Mesendoderm (in vitro differentiated cells): ENCODE results near the gene GCA.
A peak's percentile ranks its signal among the peaks of the same experiment; 100 is the strongest.

Experiments used
- DNase-seq: peaks from one replicate; pipeline ENCODE4 v3.0.0; 2013
- H2AK5ac ChIP-seq: 2 replicates; pipeline ENCODE4 v1.6.1; 2013; ENCODE audit warnings: low read length, inconsistent platforms
- H2BK120ac ChIP-seq: 2 replicates; pipeline ENCODE4 v1.6.1; 2013; ENCODE audit warnings: low read depth, mild to moderate bottlenecking, low read length, moderate library complexity, mixed read lengths
- H2BK15ac ChIP-seq: replicated peaks from 2 replicates; pipeline ENCODE4 v1.6.1; 2013; ENCODE audit warnings: low read depth, mild to moderate bottlenecking, moderate library complexity
- H2BK5ac ChIP-seq: 2 replicates; pipeline ENCODE4 v1.6.1; 2013; ENCODE audit warnings: low read length, inconsistent platforms
- H3K18ac ChIP-seq: 2 replicates; pipeline ENCODE4 v1.6.1; 2013; ENCODE audit warnings: mild to moderate bottlenecking, low read length, mixed read lengths
- H3K23ac ChIP-seq: one replicate; pipeline ENCODE4 v1.6.1; 2013; ENCODE audit warnings: low read length
- H3K27ac ChIP-seq: 2 replicates; pipeline ENCODE4 v1.5.1; 2013; ENCODE audit warnings: low read depth, mild to moderate bottlenecking, inconsistent platforms, low read length, moderate library complexity
- H3K27me3 ChIP-seq: 2 replicates; pipeline ENCODE4 v1.6.1; 2013; ENCODE audit warnings: low read length, control low read depth, mild to moderate bottlenecking, inconsistent platforms; ENCODE audit not compliant: insufficient read depth, poor library complexity
- H3K36me3 ChIP-seq: 2 replicates; pipeline ENCODE4 v1.6.1; 2013; ENCODE audit warnings: low read length, inconsistent platforms; ENCODE audit not compliant: control insufficient read depth, insufficient read depth
- H3K4ac ChIP-seq: one replicate; pipeline ENCODE4 v1.6.1; 2013; ENCODE audit warnings: low read depth, mild to moderate bottlenecking, low read length, moderate library complexity
- H3K4me1 ChIP-seq: 2 replicates; pipeline ENCODE4 v1.6.1; 2013; ENCODE audit warnings: low read depth, low read length, inconsistent platforms; ENCODE audit not compliant: control insufficient read depth
- H3K4me2 ChIP-seq: 2 replicates; pipeline ENCODE4 v1.6.1; 2013; ENCODE audit warnings: low read length
- H3K4me3 ChIP-seq: 2 replicates; pipeline ENCODE4 v1.5.1; 2013; ENCODE audit warnings: mild to moderate bottlenecking, low read length
- H3K56ac ChIP-seq: one replicate; pipeline ENCODE4 v1.6.1; 2013; ENCODE audit warnings: low read length
- H3K79me1 ChIP-seq: 2 replicates; pipeline ENCODE4 v1.6.1; 2013; ENCODE audit warnings: low read length, inconsistent platforms
- H3K79me2 ChIP-seq: 2 replicates; pipeline ENCODE4 v1.6.1; 2013; ENCODE audit warnings: mild to moderate bottlenecking, low read length; ENCODE audit not compliant: control insufficient read depth, insufficient read depth
- H3K9ac ChIP-seq: 2 replicates; pipeline ENCODE4 v1.6.1; 2013; ENCODE audit warnings: low read length, inconsistent platforms
- H4K5ac ChIP-seq: one replicate; pipeline ENCODE4 v1.6.1; 2013; ENCODE audit warnings: low read length
- H4K8ac ChIP-seq: one replicate; pipeline ENCODE4 v1.6.1; 2013; ENCODE audit warnings: low read depth, mild to moderate bottlenecking, control low read depth, low read length, moderate library complexity
- whole genome bisulfite sequencing: extraction: QIAGEN DNeasy Blood & Tissue Kit; methylation state at CpG from one replicate; pipeline ENCODE4 v1.1.7; 2013; ENCODE audit warnings: low lambda C conversion rate, missing lambda C conversion rate; ENCODE audit not compliant: insufficient coverage; ENCODE audit errors: extremely low coverage; 5-methylcytosine and 5-hydroxymethylcytosine counted together

The GCA gene

DNA sequence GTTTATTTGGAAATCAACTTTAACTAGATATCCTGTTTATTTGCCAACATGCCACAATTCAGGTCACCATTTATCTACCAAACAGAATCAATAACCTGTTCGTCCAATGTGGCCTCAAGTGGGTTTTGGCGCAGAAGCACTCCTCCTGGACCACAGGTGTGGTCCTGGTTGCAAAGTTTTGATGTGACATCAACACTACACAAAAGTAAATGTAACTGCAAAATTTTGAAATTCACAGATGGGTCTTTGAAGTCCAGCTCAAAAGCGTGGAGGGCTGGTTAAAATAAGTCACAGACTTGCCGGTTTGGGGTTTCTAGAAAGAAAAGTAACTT lies 474 bp upstream of the GCA start:
- H2BK120ac ChIP-seq, result no peak overlapping the region
- no peak overlapping the region for H3K9ac ChIP-seq
- H3K36me3 ChIP-seq, result no peaks in the 10 kb centered on the region
- H3K79me1 ChIP-seq, result peaks cover 1% of the 10 kb centered on the region
- H4K5ac ChIP-seq, result peak overlapping the region; percentile 90
- no peak overlapping the region for H3K4me3 ChIP-seq
- H2AK5ac ChIP-seq, result no peak overlapping the region
- peak overlapping the region; percentile 43 for H3K56ac ChIP-seq
- no CpG with 5 or more reads among the region's 4 CpGs for WGBS
- no peak for DNase-seq
- no peaks in the 10 kb centered on the region for H3K79me2 ChIP-seq
- no peak overlapping the region for H3K27ac ChIP-seq
- no peaks in the 10 kb centered on the region for H3K4me1 ChIP-seq
- H3K18ac ChIP-seq, result no peak overlapping the region
- H4K8ac ChIP-seq, result no peak overlapping the region
- H3K23ac ChIP-seq, result no peak overlapping the region
- no peak overlapping the region for H2BK5ac ChIP-seq
- peak overlapping the region; percentile 14 for H3K4me2 ChIP-seq
- no peak overlapping the region for H2BK15ac ChIP-seq
- no peak overlapping the region for H3K4ac ChIP-seq
- H3K27me3 ChIP-seq, result no peaks in the 10 kb centered on the region

DNA sequence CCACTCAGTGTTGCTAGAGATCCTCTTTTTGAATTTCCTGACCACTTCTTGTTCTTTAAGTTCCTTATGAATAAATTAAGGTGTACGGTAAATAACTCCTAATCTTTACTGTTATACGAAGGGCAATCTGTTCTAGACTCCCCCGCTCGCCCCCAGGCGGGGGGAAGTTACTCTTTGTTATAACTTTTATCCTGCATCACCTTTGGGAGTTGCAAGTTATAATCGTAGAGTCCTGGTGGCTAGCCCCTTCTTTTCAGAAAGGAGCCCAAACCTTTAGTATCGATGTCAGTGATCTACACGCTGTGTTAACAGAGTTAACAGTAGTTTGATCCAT lies 652 bp downstream of the GCA start:
- H3K27ac ChIP-seq, result no peak overlapping the region
- no peak overlapping the region for H2BK120ac ChIP-seq
- peak overlapping the region; percentile 82 for H3K56ac ChIP-seq
- H3K27me3 ChIP-seq, result no peaks in the 10 kb centered on the region
- no peaks in the 10 kb centered on the region for H3K4me1 ChIP-seq
- no peak overlapping the region for H3K23ac ChIP-seq
- no peak overlapping the region for H4K8ac ChIP-seq
- peak overlapping the region; percentile 79 for H3K4me2 ChIP-seq
- no CpG with 5 or more reads among the region's 8 CpGs for WGBS
- no peak overlapping the region for H2BK5ac ChIP-seq
- no peak overlapping the region for H4K5ac ChIP-seq
- no peak overlapping the region for H2BK15ac ChIP-seq
- no peaks in the 10 kb centered on the region for H3K36me3 ChIP-seq
- H3K4me3 ChIP-seq, result peak overlapping the region; percentile 78
- H3K4ac ChIP-seq, result no peak overlapping the region
- H3K18ac ChIP-seq, result no peak overlapping the region
- peaks cover 1% of the 10 kb centered on the region for H3K79me1 ChIP-seq
- H3K79me2 ChIP-seq, result no peaks in the 10 kb centered on the region
- no peak for DNase-seq
- H3K9ac ChIP-seq, result peak overlapping the region; percentile 83
- no peak overlapping the region for H2AK5ac ChIP-seq

DNA sequence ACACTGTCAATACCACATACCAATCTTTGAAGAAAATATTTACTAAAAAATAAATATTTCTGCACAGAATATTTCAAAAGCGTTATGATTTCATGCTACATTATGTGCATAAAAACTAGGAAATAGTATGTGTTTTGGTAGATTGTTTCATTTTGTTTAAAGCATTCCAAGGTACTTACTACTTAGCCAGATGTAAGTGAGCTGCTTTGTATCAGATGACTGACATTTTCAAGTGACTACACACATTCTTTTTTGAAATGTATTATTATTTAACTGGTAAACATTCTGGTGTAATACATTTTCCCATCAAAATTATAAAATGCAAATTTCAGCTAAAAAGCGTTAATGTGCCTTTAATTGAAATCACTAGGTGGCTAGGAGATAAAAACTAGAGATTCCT lies 21.5 kb downstream of the GCA start:
- WGBS, result no CpG with 5 or more reads among the region's 2 CpGs
- no peaks in the 10 kb centered on the region for H3K79me1 ChIP-seq
- no peak overlapping the region for H4K5ac ChIP-seq
- no peak overlapping the region for H3K23ac ChIP-seq
- no peak for DNase-seq
- no peak overlapping the region for H2BK15ac ChIP-seq
- H3K79me2 ChIP-seq, result no peaks in the 10 kb centered on the region
- H3K4me1 ChIP-seq, result no peaks in the 10 kb centered on the region
- no peak overlapping the region for H3K27ac ChIP-seq
- H3K36me3 ChIP-seq, result no peaks in the 10 kb centered on the region
- no peaks in the 10 kb centered on the region for H3K27me3 ChIP-seq
- H3K4me3 ChIP-seq, result no peak overlapping the region
- H3K4me2 ChIP-seq, result no peak overlapping the region
- H3K4ac ChIP-seq, result no peak overlapping the region
- no peak overlapping the region for H2BK5ac ChIP-seq
- no peak overlapping the region for H2BK120ac ChIP-seq
- no peak overlapping the region for H2AK5ac ChIP-seq
- H3K56ac ChIP-seq, result no peak overlapping the region
- no peak overlapping the region for H4K8ac ChIP-seq
- H3K9ac ChIP-seq, result no peak overlapping the region
- H3K18ac ChIP-seq, result no peak overlapping the region

GRCh38 chr2:162368494-162368893 lies 24.6 kb downstream of the GCA start:
- no peaks in the 10 kb centered on the region for H3K79me1 ChIP-seq
- no peak overlapping the region for H3K4ac ChIP-seq
- no peak overlapping the region for H4K5ac ChIP-seq
- no peak overlapping the region for H3K23ac ChIP-seq
- no peak overlapping the region for H3K4me2 ChIP-seq
- WGBS, result no CpG with 5 or more reads among the region's 1 CpG
- H3K9ac ChIP-seq, result no peak overlapping the region
- H3K79me2 ChIP-seq, result no peaks in the 10 kb centered on the region
- H3K27ac ChIP-seq, result no peak overlapping the region
- no peak overlapping the region for H4K8ac ChIP-seq
- no peak overlapping the region for H3K4me3 ChIP-seq
- H2BK120ac ChIP-seq, result no peak overlapping the region
- H3K36me3 ChIP-seq, result no peaks in the 10 kb centered on the region
- no peaks in the 10 kb centered on the region for H3K27me3 ChIP-seq
- no peaks in the 10 kb centered on the region for H3K4me1 ChIP-seq
- H3K18ac ChIP-seq, result no peak overlapping the region
- H3K56ac ChIP-seq, result no peak overlapping the region
- H2BK15ac ChIP-seq, result no peak overlapping the region
- H2BK5ac ChIP-seq, result no peak overlapping the region
- H2AK5ac ChIP-seq, result no peak overlapping the region
- no peak for DNase-seq

DNA sequence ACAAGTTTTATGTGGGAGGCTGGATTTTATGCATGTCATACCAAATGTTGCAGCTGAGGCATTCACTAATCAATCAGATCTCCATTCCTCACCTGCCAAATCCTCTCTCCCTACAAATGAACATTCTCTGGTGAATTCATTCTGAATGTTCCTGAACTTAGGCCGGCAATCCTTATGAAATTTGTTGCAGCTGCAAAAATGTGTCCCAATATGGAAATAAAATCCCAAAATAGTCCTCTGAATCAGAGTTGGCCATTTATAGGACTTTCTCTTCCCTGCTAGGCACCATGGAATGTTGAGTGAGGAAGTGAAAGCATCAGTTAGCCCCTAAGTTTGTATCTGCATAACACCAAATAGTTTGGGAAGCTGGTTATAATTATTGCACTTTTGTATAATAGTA lies 25.6 kb downstream of the GCA start:
- no peaks in the 10 kb centered on the region for H3K4me1 ChIP-seq
- H2BK15ac ChIP-seq, result no peak overlapping the region
- H3K27ac ChIP-seq, result no peak overlapping the region
- H3K4ac ChIP-seq, result no peak overlapping the region
- H3K56ac ChIP-seq, result no peak overlapping the region
- DNase-seq, result no peak
- H3K79me1 ChIP-seq, result no peaks in the 10 kb centered on the region
- no peaks in the 10 kb centered on the region for H3K79me2 ChIP-seq
- H2BK5ac ChIP-seq, result no peak overlapping the region
- no peaks in the 10 kb centered on the region for H3K36me3 ChIP-seq
- no peak overlapping the region for H4K8ac ChIP-seq
- H3K9ac ChIP-seq, result no peak overlapping the region
- no peaks in the 10 kb centered on the region for H3K27me3 ChIP-seq
- H2BK120ac ChIP-seq, result no peak overlapping the region
- no peak overlapping the region for H3K23ac ChIP-seq
- H3K4me2 ChIP-seq, result no peak overlapping the region
- no CpG with 5 or more reads among the region's 1 CpG for whole genome bisulfite sequencing
- no peak overlapping the region for H2AK5ac ChIP-seq
- H3K18ac ChIP-seq, result no peak overlapping the region
- no peak overlapping the region for H4K5ac ChIP-seq
- no peak overlapping the region for H3K4me3 ChIP-seq

- Histone ChIP-seq H2BK15ac (no peak overlapping the region), H3K27me3 (no peaks in the 10 kb centered on the region), H4K5ac (no peak overlapping the region), H3K4me2 (no peak overlapping the region), H3K36me3 (no peaks in the 10 kb centered on the region), H3K4me3 (no peak overlapping the region), H3K79me2 (no peaks in the 10 kb centered on the region), H2AK5ac (no peak overlapping the region), H2BK120ac (no peak overlapping the region), H2BK5ac (no peak overlapping the region), H3K9ac (no peak overlapping the region), H4K8ac (no peak overlapping the region), H3K4ac (no peak overlapping the region), H3K23ac (no peak overlapping the region), H3K27ac (no peak overlapping the region), H3K79me1 (no peaks in the 10 kb centered on the region), H3K4me1 (no peaks in the 10 kb centered on the region), H3K18ac (no peak overlapping the region), H3K56ac (no peak overlapping the region)
- DNase-seq, result no peak
- WGBS, result no CpG with 5 or more reads among the region's 3 CpGs
Measured at GRCh38 chr2:162370931-162371330, 27.0 kb downstream of the GCA start.
